ENCODE data around the gene LRP6.

LRP6 gene

GRCh38 chr12:12181511-12181910 is 85.3 kb downstream of the LRP6 start:
- TF ChIP-seq, protein P1, sequence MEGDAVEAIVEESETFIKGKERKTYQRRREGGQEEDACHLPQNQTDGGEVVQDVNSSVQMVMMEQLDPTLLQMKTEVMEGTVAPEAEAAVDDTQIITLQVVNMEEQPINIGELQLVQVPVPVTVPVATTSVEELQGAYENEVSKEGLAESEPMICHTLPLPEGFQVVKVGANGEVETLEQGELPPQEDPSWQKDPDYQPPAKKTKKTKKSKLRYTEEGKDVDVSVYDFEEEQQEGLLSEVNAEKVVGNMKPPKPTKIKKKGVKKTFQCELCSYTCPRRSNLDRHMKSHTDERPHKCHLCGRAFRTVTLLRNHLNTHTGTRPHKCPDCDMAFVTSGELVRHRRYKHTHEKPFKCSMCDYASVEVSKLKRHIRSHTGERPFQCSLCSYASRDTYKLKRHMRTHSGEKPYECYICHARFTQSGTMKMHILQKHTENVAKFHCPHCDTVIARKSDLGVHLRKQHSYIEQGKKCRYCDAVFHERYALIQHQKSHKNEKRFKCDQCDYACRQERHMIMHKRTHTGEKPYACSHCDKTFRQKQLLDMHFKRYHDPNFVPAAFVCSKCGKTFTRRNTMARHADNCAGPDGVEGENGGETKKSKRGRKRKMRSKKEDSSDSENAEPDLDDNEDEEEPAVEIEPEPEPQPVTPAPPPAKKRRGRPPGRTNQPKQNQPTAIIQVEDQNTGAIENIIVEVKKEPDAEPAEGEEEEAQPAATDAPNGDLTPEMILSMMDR (IDR thresholded peaks at IDR 0.05; ENCODE audit: extremely low read depth, missing control alignments): no peak
- no peak for DNase-seq (ENCODE audit: low spot score)

DNA sequence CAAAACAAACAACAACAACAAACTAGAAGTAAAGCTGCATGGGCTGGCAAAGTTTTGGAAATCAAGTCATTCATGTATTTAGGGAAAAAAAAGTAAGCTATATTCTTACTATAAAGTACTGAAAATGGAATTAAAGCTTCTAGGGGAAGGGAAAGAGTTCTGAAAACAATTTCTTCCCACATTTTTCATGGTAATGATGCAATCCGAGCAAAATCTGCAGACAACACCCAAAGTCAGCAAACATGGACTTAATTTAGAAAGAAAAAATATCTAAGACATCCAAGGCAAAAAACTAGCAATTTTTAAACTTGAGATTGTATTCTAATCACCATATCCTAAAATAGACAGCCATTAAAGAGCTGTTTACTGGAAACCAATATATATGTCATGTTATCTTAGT is 86.3 kb downstream of the LRP6 start:
- TF ChIP-seq, protein P1 (IDR thresholded peaks at IDR 0.05; ENCODE audit: extremely low read depth, missing control alignments): no peak
- DNase-seq (ENCODE audit: low spot score): no peak

- DNase-seq (ENCODE audit: low spot score): no peak
- TF ChIP-seq, protein P1 (IDR thresholded peaks at IDR 0.05; ENCODE audit: extremely low read depth, missing control alignments): no peak
Observed at GRCh38 chr12:12180136-12180535, 86.7 kb downstream of the LRP6 start.

GRCh38 chr12:12178559-12178958 is 88.3 kb downstream of the LRP6 start:
- DNase-seq (ENCODE audit: low spot score): no peak
- TF ChIP-seq, protein P1 (IDR thresholded peaks at IDR 0.05; ENCODE audit: extremely low read depth, missing control alignments): no peak

GRCh38 chr12:12176402-12176801 is 90.4 kb downstream of the LRP6 start:
- TF ChIP-seq, protein P1 (IDR thresholded peaks at IDR 0.05; ENCODE audit: extremely low read depth, missing control alignments): no peak
- peak; percentile 31 for DNase-seq (ENCODE audit: low spot score)

DNA sequence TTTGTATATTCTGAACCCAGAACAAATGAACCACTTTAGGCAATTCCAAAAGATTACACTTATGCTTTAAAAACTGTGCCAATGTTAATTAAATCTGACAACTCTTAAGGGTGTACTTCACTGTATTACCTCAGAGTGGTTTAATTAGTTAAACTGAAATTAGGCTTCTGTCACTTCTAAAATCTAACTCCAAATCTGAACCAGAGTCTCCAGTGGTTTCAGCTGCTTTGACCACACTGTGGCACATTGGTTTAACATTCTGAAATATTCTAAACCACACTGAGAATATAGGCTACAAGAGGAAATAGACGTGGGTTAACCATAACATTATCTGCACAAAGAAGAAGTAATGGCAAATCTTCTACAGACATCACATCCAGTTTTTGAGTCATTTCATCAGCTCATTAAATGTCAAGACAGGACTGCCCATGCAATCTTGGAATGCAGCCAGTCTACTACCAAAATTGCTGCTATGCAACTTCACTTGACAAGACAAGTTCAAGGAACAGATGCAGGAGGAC is 94.8 kb downstream of the LRP6 start:
- DNase-seq (ENCODE audit: low spot score): peak; percentile 14
- TF ChIP-seq, protein P1 (IDR thresholded peaks at IDR 0.05; ENCODE audit: extremely low read depth, missing control alignments): no peak

DNA sequence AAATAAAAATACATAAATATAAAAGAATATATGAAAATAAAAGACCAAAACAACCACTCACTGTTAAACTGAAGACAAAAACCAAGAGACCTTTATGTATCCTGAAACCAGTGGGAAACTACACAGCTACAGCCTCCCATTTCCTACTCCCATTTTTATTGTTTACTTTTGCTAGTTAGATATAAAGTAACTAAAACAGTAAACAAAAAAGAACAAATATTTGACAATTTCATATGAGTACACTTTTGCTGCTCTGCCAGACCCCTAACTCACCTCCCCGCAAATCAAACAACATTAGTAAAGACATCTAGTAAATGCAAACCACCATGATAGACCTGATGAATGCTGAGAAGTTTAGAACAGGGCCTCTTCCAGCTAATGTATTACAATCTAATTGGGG is 99.0 kb downstream of the LRP6 start:
- TF ChIP-seq, protein P1 (IDR thresholded peaks at IDR 0.05; ENCODE audit: extremely low read depth, missing control alignments): no peak
- DNase-seq (ENCODE audit: low spot score): no peak

All from GM20000 (cell line).